Psoas muscle (tissue), 8 donors: ENCODE results near the gene SEMA4G. TPM values are rescaled to one million over a fixed set of nuclear protein-coding genes. Genes with fewer than 3 reads are reported as not detected.
A peak's percentile ranks its signal among the peaks of the same experiment; 100 is the strongest.
"Not testable (repeated sequence)": the region's sequence is repeated elsewhere in the genome, so short reads cannot be mapped to it uniquely, and the experiment has no call there.

Source experiments
- ATAC-seq, 4 donors: fragments of 200-7000 bp; cut with Tn5 transposase; one replicate each; pipeline ENCODE4 v1.9.1; 2020; ENCODE audit warnings: moderate library complexity in 3 of 4, mild to moderate bottlenecking in 2 of 4
- DNase-seq, 2 donors: peaks; one replicate each; pipeline ENCODE4 v3.0.0-alpha.2; 2020
- H3K27ac ChIP-seq: fragments of 200-600 bp; one replicate; pipeline ENCODE4 v1.8.0; 2022
- H3K27me3 ChIP-seq, 3 donors: fragments of 200-600 bp in 1 of 3; one replicate each; pipeline versions ENCODE4 v1.6.1 to v1.8.0; 2013 to 2022; ENCODE audit warnings: low read length in 2 of 3, mild to moderate bottlenecking in 2 of 3, moderate library complexity in 1 of 3; ENCODE audit not compliant: insufficient read depth in 3 of 3
- H3K36me3 ChIP-seq, 2 donors: fragments of 200-600 bp in 1 of 2; one replicate each; pipeline versions ENCODE4 v1.6.1 to v1.8.0; 2013 to 2022; ENCODE audit warnings: low read depth in 1 of 2, mild to moderate bottlenecking in 1 of 2, moderate library complexity in 1 of 2; ENCODE audit not compliant: insufficient read depth in 1 of 2
- H3K4me1 ChIP-seq: fragments of 200-600 bp; one replicate; pipeline ENCODE4 v1.8.0; 2022
- H3K4me3 ChIP-seq: fragments of 200-600 bp; one replicate; pipeline ENCODE4 v1.8.0; 2022; ENCODE audit warnings: mild to moderate bottlenecking
- H3K9me3 ChIP-seq: fragments of 200-600 bp; one replicate; pipeline ENCODE4 v1.8.0; 2022
- WGBS, 3 donors: extraction: QIAGEN DNeasy Blood & Tissue Kit; methylation state at CpG; one replicate each; pipeline versions ENCODE4 v1.1.6 to v1.1.7; 2013; 5-methylcytosine and 5-hydroxymethylcytosine counted together
- intact Hi-C, 2 donors: fragments of 100-400 bp; cut with DNase I; formaldehyde crosslinking; loops; one replicate each; pipeline versions ENCODE4 v1.11.0 to v1.14.2; 2022
- polyA plus RNA-seq, 3 donors: library from polyadenylated mRNA; stranded (reverse); fragments of 200-250 nt; gene quantifications; one replicate each; pipeline ENCODE4 v1.2.3, GENCODE V29; 2013
- total RNA-seq, 4 donors: library from RNA; stranded (reverse); fragmentation: NEBNext Ultra II Directional in 2 of 4; extraction: Animal tissue kit (Norgen Biotek cat#: 25700) in 2 of 4; gene quantifications; one replicate each; pipeline versions ENCODE4 v1.2.1 to v1.2.4, GENCODE V29; 2021 to 2023
- TF ChIP-seq, protein P1 (sequence below): fragments of 200-600 bp; IDR thresholded peaks from one replicate; pipeline ENCODE4 v1.8.0; 2022; ENCODE audit warnings: antibody characterized with exemption
- donor health status: healthy with polysubstance abuse.
- donor health status: DM: no; HTN: no; CAD: no; lungs with moderate emphysema.
- donor health status: Bipolar disorder and iron deficiency.
- donor health status: healthy.
- donor health status: DM: yes; HTN: yes; CAD: no.
- donor health status: DM: no; HTN: no; CAD: no.
- donor health status: DM: no; HTN: no; CAD: no.
- donor health status: DM: yes; HTN: yes; CAD: no.

SEMA4G gene
- total and polyA plus RNA-seq, 7 donors: 0.08 to 1.4 (median 0.74) TPM

GRCh38 chr10:100972115-100972903 is 3.0 kb downstream of the SEMA4G start:
- no peak overlapping the region for H3K27ac ChIP-seq
- TF ChIP-seq, protein P1, sequence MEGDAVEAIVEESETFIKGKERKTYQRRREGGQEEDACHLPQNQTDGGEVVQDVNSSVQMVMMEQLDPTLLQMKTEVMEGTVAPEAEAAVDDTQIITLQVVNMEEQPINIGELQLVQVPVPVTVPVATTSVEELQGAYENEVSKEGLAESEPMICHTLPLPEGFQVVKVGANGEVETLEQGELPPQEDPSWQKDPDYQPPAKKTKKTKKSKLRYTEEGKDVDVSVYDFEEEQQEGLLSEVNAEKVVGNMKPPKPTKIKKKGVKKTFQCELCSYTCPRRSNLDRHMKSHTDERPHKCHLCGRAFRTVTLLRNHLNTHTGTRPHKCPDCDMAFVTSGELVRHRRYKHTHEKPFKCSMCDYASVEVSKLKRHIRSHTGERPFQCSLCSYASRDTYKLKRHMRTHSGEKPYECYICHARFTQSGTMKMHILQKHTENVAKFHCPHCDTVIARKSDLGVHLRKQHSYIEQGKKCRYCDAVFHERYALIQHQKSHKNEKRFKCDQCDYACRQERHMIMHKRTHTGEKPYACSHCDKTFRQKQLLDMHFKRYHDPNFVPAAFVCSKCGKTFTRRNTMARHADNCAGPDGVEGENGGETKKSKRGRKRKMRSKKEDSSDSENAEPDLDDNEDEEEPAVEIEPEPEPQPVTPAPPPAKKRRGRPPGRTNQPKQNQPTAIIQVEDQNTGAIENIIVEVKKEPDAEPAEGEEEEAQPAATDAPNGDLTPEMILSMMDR: no peak
- no peaks in the 10 kb centered on the region for H3K9me3 ChIP-seq
- intact Hi-C loops: no loop called here
- WGBS, 3 donors: 77 to 81% (median 80%) methylated on average over 13 of the region's 13 CpGs
- no peaks in the 10 kb centered on the region for H3K27me3 ChIP-seq
- H3K4me3 ChIP-seq: no peak overlapping the region
- no peaks in the 10 kb centered on the region for H3K36me3 ChIP-seq
- H3K4me1 ChIP-seq: peaks cover 6% of the 10 kb centered on the region
- ATAC-seq (no peak), DNase-seq (peak in 1 of 2 donors; percentile 12)

- Histone ChIP-seq H3K9me3 (no peaks in the 10 kb centered on the region), H3K4me1 (peaks cover 6% of the 10 kb centered on the region), H3K36me3 (no peaks in the 10 kb centered on the region), H3K27ac (no peak overlapping the region), H3K27me3 (no peaks in the 10 kb centered on the region), H3K4me3 (no peak overlapping the region)
- DNase-seq: peak in 1 of 2 donors; percentile 8
- no peak for ATAC-seq
- intact Hi-C loops: no loop called here
- WGBS, 3 donors: 89 to 90% (median 90%) methylated on average over 6 of the region's 6 CpGs
- TF ChIP-seq, protein P1: no peak
Observed at GRCh38 chr10:100972904-100973535, 3.7 kb downstream of the SEMA4G start.

GRCh38 chr10:100975397-100975796 is 6.1 kb downstream of the SEMA4G start:
- peaks cover 0 to 23% of the 10 kb centered on the region in 2 donors for H3K36me3 ChIP-seq
- intact Hi-C loops, H3K27ac ChIP-seq, H3K9me3 ChIP-seq, H3K27me3 ChIP-seq, H3K4me3 ChIP-seq, H3K4me1 ChIP-seq, ATAC-seq: not testable (repeated sequence)
- peak in 1 of 2 donors; percentile 9 for DNase-seq
- WGBS, 3 donors: 82 to 84% (median 84%) methylated on average over 8 of the region's 8 CpGs

GRCh38 chr10:100976906-100977305 is 7.6 kb downstream of the SEMA4G start:
- no peak for DNase-seq
- H3K36me3 ChIP-seq: peaks cover 0 to 38% of the 10 kb centered on the region in 2 donors
- 79 to 83% (median 80%) methylated on average over 3 of the region's 3 CpGs for WGBS, 3 donors

DNA sequence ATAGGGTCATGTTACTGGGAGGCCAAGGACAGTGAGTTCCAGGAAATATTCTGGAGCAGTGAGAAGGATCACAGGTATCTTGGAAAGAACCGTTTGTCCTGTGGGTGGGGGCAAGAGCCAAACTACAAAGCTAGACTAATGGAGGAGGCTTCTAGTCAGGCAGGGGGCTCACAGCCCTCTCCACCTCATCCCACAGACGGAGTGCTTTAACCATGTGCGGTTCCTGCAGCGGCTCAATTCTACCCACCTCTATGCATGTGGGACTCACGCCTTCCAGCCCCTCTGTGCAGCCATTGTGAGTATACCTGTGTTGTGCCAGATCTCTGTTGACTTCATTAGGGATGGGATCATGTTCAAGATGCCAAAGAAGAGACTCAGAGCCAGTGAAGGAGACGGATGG is 8.1 kb downstream of the SEMA4G start:
- no peak for ATAC-seq
- H3K36me3 ChIP-seq: peaks cover 0 to 42% of the 10 kb centered on the region in 2 donors

More at GRCh38 chr10:100976906-100977305, 7.6 kb downstream of the SEMA4G start:
- no peak overlapping the region for H3K4me3 ChIP-seq
- TF ChIP-seq, protein P1: no peak
- intact Hi-C loops: no loop called here
- ATAC-seq: no peak
- no peaks in the 10 kb centered on the region for H3K4me1 ChIP-seq
- no peaks in the 10 kb centered on the region for H3K27me3 ChIP-seq
- no peaks in the 10 kb centered on the region for H3K9me3 ChIP-seq
- H3K27ac ChIP-seq: no peak overlapping the region

More for the DNA sequence above, 8.1 kb downstream of the SEMA4G start:
- Histone ChIP-seq H3K4me3 (no peak overlapping the region), H3K27me3 (no peaks in the 10 kb centered on the region), H3K4me1 (no peaks in the 10 kb centered on the region), H3K27ac (no peak overlapping the region), H3K9me3 (no peaks in the 10 kb centered on the region)
- WGBS, 3 donors: 75 to 86% (median 80%) methylated on average over 6 of the region's 6 CpGs
- TF ChIP-seq, protein P1: no peak
- intact Hi-C loops: no loop called here
- DNase-seq: peak in 1 of 2 donors; percentile 19
